GM23338 (cell line): ENCODE measurements around the gene GET3. TPM values are rescaled to one million over a fixed set of nuclear protein-coding genes. Genes with fewer than 3 reads are reported as not detected.

Experiments
- ATAC-seq: fragments of 200-7000 bp; cut with Tn5 transposase; 3 replicates; pipeline ENCODE4 v1.9.1; 2020
- DNase-seq: peaks from one replicate; pipeline ENCODE4 v3.0.0-alpha.2; 2015; ENCODE audit warnings: low spot score
- H2AFZ ChIP-seq: fragments of 200-600 bp; sonication (generic); 2 replicates; pipeline ENCODE4 v1.8.0; 2016; ENCODE audit warnings: antibody characterized with exemption, mild to moderate bottlenecking, moderate library complexity
- H3F3A ChIP-seq: fragments of 200-600 bp; sonication (generic); replicated peaks from 2 replicates; pipeline ENCODE4 v1.8.0; 2017; ENCODE audit warnings: antibody characterized with exemption, mixed run types, low read depth
- H3K27ac ChIP-seq: fragments of 200-600 bp; sonication (generic); 2 replicates; pipeline ENCODE4 v1.6.1; 2016; ENCODE audit warnings: low read depth
- H3K27me3 ChIP-seq: fragments of 200-600 bp; sonication (generic); 2 replicates; pipeline ENCODE4 v1.8.0; 2016; ENCODE audit warnings: mild to moderate bottlenecking, mixed run types, moderate library complexity; ENCODE audit not compliant: insufficient read depth
- H3K36me3 ChIP-seq: fragments of 200-600 bp; sonication (generic); 2 replicates; pipeline ENCODE4 v1.8.0; 2016; ENCODE audit warnings: mild to moderate bottlenecking; ENCODE audit not compliant: insufficient read depth
- H3K4me1 ChIP-seq: fragments of 200-600 bp; sonication (generic); 2 replicates; pipeline ENCODE4 v1.8.0; 2016; ENCODE audit warnings: mild to moderate bottlenecking, moderate library complexity; ENCODE audit not compliant: insufficient read depth
- H3K4me2 ChIP-seq: fragments of 200-600 bp; sonication (generic); 2 replicates; pipeline ENCODE4 v1.7.1; 2017; ENCODE audit warnings: mixed run types
- H3K4me3 ChIP-seq: fragments of 200-600 bp; sonication (generic); 2 replicates; pipeline ENCODE4 v1.6.1; 2016; ENCODE audit warnings: mixed run types
- H3K79me2 ChIP-seq: fragments of 200-600 bp; sonication (generic); replicated peaks from 2 replicates; pipeline ENCODE4 v1.8.0; 2017; ENCODE audit warnings: mild to moderate bottlenecking; ENCODE audit not compliant: insufficient read depth
- H3K9me2 ChIP-seq: fragments of 200-600 bp; sonication (generic); 2 replicates; pipeline ENCODE4 v1.8.0; 2017; ENCODE audit not compliant: insufficient read depth
- H4K20me1 ChIP-seq: fragments of 200-600 bp; sonication (generic); replicated peaks from 2 replicates; pipeline ENCODE4 v1.8.0; 2017; ENCODE audit warnings: mild to moderate bottlenecking; ENCODE audit not compliant: insufficient read depth
- H3K27ac Mint-ChIP-seq: 2 replicates; pipeline ENCODE4 v1.8.0; 2020; ENCODE audit warnings: inconsistent platforms, mild to moderate bottlenecking, moderate library complexity, mixed read lengths
- H3K27me3 Mint-ChIP-seq: 3 replicates; pipeline ENCODE4 v1.8.0; 2022; ENCODE audit warnings: low read depth, mild to moderate bottlenecking, moderate library complexity, mixed read lengths, inconsistent platforms; ENCODE audit not compliant: insufficient read depth, poor library complexity
- H3K36me3 Mint-ChIP-seq: 3 replicates; pipeline ENCODE4 v1.8.0; 2021; ENCODE audit warnings: low read depth, mild to moderate bottlenecking, inconsistent platforms, moderate library complexity, mixed read lengths
- H3K4me1 Mint-ChIP-seq: 3 replicates; pipeline ENCODE4 v1.8.0; 2020; ENCODE audit warnings: mild to moderate bottlenecking, inconsistent platforms, mixed read lengths
- H3K4me3 Mint-ChIP-seq: 3 replicates; pipeline ENCODE4 v1.8.0; 2021; ENCODE audit warnings: moderate library complexity, mild to moderate bottlenecking, inconsistent platforms, mixed read lengths
- H3K9me3 Mint-ChIP-seq: 3 replicates; pipeline ENCODE4 v1.8.0; 2020; ENCODE audit warnings: moderate library complexity, mild to moderate bottlenecking, inconsistent platforms, mixed read lengths
- EZH2 ChIP-seq: fragments of 200-600 bp; sonication (generic); IDR thresholded peaks from one replicate; pipeline ENCODE4 v1.8.0; 2017; ENCODE audit warnings: antibody characterized with exemption, mild to moderate bottlenecking, low read depth; ENCODE audit not compliant: unreplicated experiment
- EZH2phosphoT487 ChIP-seq: fragments of 200-600 bp; sonication (generic); IDR thresholded peaks from one replicate; pipeline ENCODE4 v1.8.1; 2018; ENCODE audit warnings: antibody characterized with exemption; ENCODE audit not compliant: unreplicated experiment
- JUNB ChIP-seq: IDR thresholded peaks from one replicate; pipeline ENCODE4 v1.6.1; 2016; ENCODE audit warnings: antibody characterized with exemption; ENCODE audit not compliant: unreplicated experiment
- NANOG ChIP-seq: IDR thresholded peaks from 2 replicates; pipeline ENCODE4 v1.6.1; 2016; ENCODE audit warnings: antibody characterized with exemption, borderline replicate concordance
- POLR2AphosphoS5 ChIP-seq: IDR thresholded peaks from 2 replicates; pipeline ENCODE4 v1.6.1; 2016; ENCODE audit warnings: antibody characterized with exemption, low read depth
- REST ChIP-seq: IDR thresholded peaks from one replicate; pipeline ENCODE4 v1.6.1; 2018; ENCODE audit warnings: antibody characterized with exemption; ENCODE audit not compliant: unreplicated experiment
- STAT1 ChIP-seq: IDR thresholded peaks from one replicate; pipeline ENCODE4 v1.6.1; 2016; ENCODE audit warnings: antibody characterized with exemption; ENCODE audit not compliant: unreplicated experiment
- ZNF114 ChIP-seq: fragments of 250-450 bp; sonication (Bioruptor Pico); IDR thresholded peaks from 2 replicates; pipeline ENCODE4 v1.5.0; 2020; ENCODE audit warnings: mild to moderate bottlenecking, moderate library complexity
- ZNF331 ChIP-seq: fragments of 250-450 bp; sonication (Bioruptor Pico); IDR thresholded peaks from 2 replicates; pipeline ENCODE4 v1.5.0; 2020; ENCODE audit warnings: low read depth, mild to moderate bottlenecking, moderate library complexity
- polyA plus RNA-seq: library from polyadenylated mRNA; unstranded; fragments of >200 nt; fragmentation: Nextera tagmentation; extraction: Ambion mirVana; gene quantifications from 2 replicates; pipeline ENCODE4 v1.2.1, GENCODE V29; 2016
- total RNA-seq: library from RNA; depleted of rRNA; stranded (reverse); fragments of >200 nt; shearing (Covaris generic); gene quantifications from 2 replicates; pipeline ENCODE4 v1.2.3, GENCODE V29; 2014
- TF ChIP-seq, protein P1 (sequence below), 2 experiments: fragments of 200-600 bp in 1 of 2; sonication (generic) in 1 of 2; conservative IDR thresholded peaks; 2 replicates each; pipeline versions ENCODE4 v1.5.1 to v1.6.1; 2016 to 2017; ENCODE audit warnings: antibody characterized with exemption in 2 of 2, low read depth in 2 of 2, mild to moderate bottlenecking in 2 of 2, moderate library complexity in 1 of 2
- TF ChIP-seq, protein P2 (sequence below): IDR thresholded peaks from 2 replicates; pipeline ENCODE4 v1.6.1; 2016; ENCODE audit warnings: antibody characterized with exemption

Gene GET3
- total and polyA plus RNA-seq, 2 experiments from 2014 or later = 90.4 to 109 TPM

- TF ChIP-seq ZNF331 (CRISPR knock-in tag) (no peak), EZH2 (no peak), NANOG (no peak), POLR2AphosphoS5 (no peak), EZH2phosphoT487 (no peak), ZNF114 (CRISPR knock-in tag) (no peak), STAT1 (no peak), JUNB (no peak), REST (no peak)
- TF ChIP-seq, protein P1, sequence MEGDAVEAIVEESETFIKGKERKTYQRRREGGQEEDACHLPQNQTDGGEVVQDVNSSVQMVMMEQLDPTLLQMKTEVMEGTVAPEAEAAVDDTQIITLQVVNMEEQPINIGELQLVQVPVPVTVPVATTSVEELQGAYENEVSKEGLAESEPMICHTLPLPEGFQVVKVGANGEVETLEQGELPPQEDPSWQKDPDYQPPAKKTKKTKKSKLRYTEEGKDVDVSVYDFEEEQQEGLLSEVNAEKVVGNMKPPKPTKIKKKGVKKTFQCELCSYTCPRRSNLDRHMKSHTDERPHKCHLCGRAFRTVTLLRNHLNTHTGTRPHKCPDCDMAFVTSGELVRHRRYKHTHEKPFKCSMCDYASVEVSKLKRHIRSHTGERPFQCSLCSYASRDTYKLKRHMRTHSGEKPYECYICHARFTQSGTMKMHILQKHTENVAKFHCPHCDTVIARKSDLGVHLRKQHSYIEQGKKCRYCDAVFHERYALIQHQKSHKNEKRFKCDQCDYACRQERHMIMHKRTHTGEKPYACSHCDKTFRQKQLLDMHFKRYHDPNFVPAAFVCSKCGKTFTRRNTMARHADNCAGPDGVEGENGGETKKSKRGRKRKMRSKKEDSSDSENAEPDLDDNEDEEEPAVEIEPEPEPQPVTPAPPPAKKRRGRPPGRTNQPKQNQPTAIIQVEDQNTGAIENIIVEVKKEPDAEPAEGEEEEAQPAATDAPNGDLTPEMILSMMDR (conservative IDR thresholded peaks at IDR 0.05; ENCODE audit: low read depth in 2 of 2) = no peak
- TF ChIP-seq, protein P2, sequence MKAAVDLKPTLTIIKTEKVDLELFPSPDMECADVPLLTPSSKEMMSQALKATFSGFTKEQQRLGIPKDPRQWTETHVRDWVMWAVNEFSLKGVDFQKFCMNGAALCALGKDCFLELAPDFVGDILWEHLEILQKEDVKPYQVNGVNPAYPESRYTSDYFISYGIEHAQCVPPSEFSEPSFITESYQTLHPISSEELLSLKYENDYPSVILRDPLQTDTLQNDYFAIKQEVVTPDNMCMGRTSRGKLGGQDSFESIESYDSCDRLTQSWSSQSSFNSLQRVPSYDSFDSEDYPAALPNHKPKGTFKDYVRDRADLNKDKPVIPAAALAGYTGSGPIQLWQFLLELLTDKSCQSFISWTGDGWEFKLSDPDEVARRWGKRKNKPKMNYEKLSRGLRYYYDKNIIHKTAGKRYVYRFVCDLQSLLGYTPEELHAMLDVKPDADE = no peak
These were observed 14.0 kb upstream of the GET3 start (continued) for GRCh38 chr19:12723381-12723640.

GRCh38 chr19:12723641-12724426 is 13.5 kb upstream of the GET3 start, which contains the start of gene TNPO2:
TNPO2 (minus strand) TSS chr19:12723932; CDS start chr19:12720977, 2,955 bp downstream.
- peak within 1 kb of the TSS; percentile 91 for H3K4me3 Mint-ChIP-seq
- H3K27me3 ChIP-seq = no peaks in the 10 kb centered on the region
- no peaks in the 10 kb centered on the region for H3K9me2 ChIP-seq
- peaks cover 52% of the 10 kb centered on the region for H3K79me2 ChIP-seq
- H3K36me3 Mint-ChIP-seq = peaks cover 35% of the 10 kb centered on the region
- peaks cover 30% of the 10 kb centered on the region for H3F3A ChIP-seq
- H3K4me3 ChIP-seq = peak within 1 kb of the TSS; percentile 80
- peaks cover 12% of the 10 kb centered on the region; the same call in 1 of the 2 replicates for H4K20me1 ChIP-seq
- peak within 1 kb of the TSS; percentile 95 for H3K27ac Mint-ChIP-seq
- H3K4me1 ChIP-seq = peaks cover 9% of the 10 kb centered on the region; the same call in 1 of the 2 replicates
- ATAC-seq (peak; percentile 50), DNase-seq (peak; percentile 94)
- H3K4me1 Mint-ChIP-seq = peaks cover 15% of the 10 kb centered on the region
- H3K27ac ChIP-seq = peak within 1 kb of the TSS; percentile 83
- peak within 1 kb of the TSS; percentile 87 for H3K4me2 ChIP-seq
- 0 out of 2 replicates have a peak within 1 kb of the TSS, but pooled peaks have one; percentile 34 for H2AFZ ChIP-seq
- H3K36me3 ChIP-seq = no peaks in the 10 kb centered on the region
- H3K9me3 Mint-ChIP-seq = no peaks in the 10 kb centered on the region; the same call in 2 of the 3 replicates
- peaks cover 24% of the 10 kb centered on the region for H3K27me3 Mint-ChIP-seq
- TF ChIP-seq REST (no peak), POLR2AphosphoS5 (peak; percentile 87; the same call in 1 of the 2 replicates)
- TF ChIP-seq, protein P1 (conservative IDR thresholded peaks at IDR 0.05; ENCODE audit: low read depth in 2 of 2) = no peak
